Testis (tissue), 2 donors: ENCODE data around the gene IQCF2.

ENCODE experiments used
- POLR2A ChIP-seq: fragments of 450-650 bp; IDR thresholded peaks from one replicate; pipeline ENCODE4 v1.6.1; 2017; ENCODE audit warnings: antibody characterized with exemption, mild to moderate bottlenecking, moderate library complexity
- TF ChIP-seq, protein P1 (sequence below), 3 experiments: fragments of 450-650 bp in 2 of 3; fragments of 200-600 bp in 1 of 3; sonication (generic) in 1 of 3; IDR thresholded peaks; one replicate each; pipeline ENCODE4 v1.5.1; 2016 to 2019; ENCODE audit warnings: antibody characterized with exemption in 3 of 3, mild to moderate bottlenecking in 2 of 3, moderate library complexity in 1 of 3

DNA sequence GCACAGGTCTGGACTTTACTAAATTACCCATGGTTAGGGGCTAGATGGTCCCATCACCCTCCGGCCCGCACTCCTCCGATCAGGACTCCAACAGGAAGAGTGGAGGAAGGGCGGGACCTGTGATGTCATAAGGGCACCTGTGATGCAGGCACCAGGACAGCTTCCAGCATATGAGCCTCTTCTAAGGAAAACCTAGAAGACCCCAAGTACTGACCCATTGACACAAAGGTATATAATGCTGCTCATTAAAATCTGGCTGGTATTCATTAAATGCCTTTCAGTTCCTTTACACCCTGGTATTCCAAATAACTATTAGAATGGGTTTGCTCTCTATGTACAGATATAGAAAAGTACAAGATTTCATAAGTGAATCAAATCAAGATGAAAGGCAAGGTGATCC is 14.1 kb downstream of the IQCF2 start, which contains the start of gene IQCF5:
- TF ChIP-seq, protein P1, sequence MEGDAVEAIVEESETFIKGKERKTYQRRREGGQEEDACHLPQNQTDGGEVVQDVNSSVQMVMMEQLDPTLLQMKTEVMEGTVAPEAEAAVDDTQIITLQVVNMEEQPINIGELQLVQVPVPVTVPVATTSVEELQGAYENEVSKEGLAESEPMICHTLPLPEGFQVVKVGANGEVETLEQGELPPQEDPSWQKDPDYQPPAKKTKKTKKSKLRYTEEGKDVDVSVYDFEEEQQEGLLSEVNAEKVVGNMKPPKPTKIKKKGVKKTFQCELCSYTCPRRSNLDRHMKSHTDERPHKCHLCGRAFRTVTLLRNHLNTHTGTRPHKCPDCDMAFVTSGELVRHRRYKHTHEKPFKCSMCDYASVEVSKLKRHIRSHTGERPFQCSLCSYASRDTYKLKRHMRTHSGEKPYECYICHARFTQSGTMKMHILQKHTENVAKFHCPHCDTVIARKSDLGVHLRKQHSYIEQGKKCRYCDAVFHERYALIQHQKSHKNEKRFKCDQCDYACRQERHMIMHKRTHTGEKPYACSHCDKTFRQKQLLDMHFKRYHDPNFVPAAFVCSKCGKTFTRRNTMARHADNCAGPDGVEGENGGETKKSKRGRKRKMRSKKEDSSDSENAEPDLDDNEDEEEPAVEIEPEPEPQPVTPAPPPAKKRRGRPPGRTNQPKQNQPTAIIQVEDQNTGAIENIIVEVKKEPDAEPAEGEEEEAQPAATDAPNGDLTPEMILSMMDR (IDR thresholded peaks at IDR 0.05) = no peak
- TF ChIP-seq POLR2A = no peak
